Lower lobe of right lung (tissue), 2 donors: ENCODE results near the gene CRTC1. TPM values are rescaled to one million over a fixed set of nuclear protein-coding genes. Genes with fewer than 3 reads are reported as not detected.

Source experiments
- ATAC-seq, 2 donors: fragments of 200-7000 bp; cut with Tn5 transposase; one replicate each; pipeline ENCODE4 v1.9.1; 2020 to 2022; ENCODE audit warnings: mild to moderate bottlenecking in 2 of 2, moderate library complexity in 2 of 2
- DNase-seq: peaks from one replicate; pipeline ENCODE4 v3.0.0-alpha.2; 2020
- H3K27ac ChIP-seq: fragments of 200-600 bp; one replicate; pipeline ENCODE4 v1.8.0; 2022
- H3K27me3 ChIP-seq: fragments of 200-600 bp; one replicate; pipeline ENCODE4 v1.8.0; 2022; ENCODE audit warnings: low read depth
- H3K36me3 ChIP-seq: fragments of 200-600 bp; one replicate; pipeline ENCODE4 v1.8.0; 2022; ENCODE audit warnings: mild to moderate bottlenecking
- H3K4me1 ChIP-seq: fragments of 200-600 bp; one replicate; pipeline ENCODE4 v1.8.0; 2022
- H3K4me3 ChIP-seq: fragments of 200-600 bp; one replicate; pipeline ENCODE4 v1.8.0; 2022; ENCODE audit warnings: mild to moderate bottlenecking
- H3K9me3 ChIP-seq: fragments of 200-600 bp; one replicate; pipeline ENCODE4 v1.8.0; 2022
- CTCF ChIP-seq: fragments of 200-600 bp; IDR thresholded peaks from one replicate; pipeline ENCODE4 v1.8.0; 2022; ENCODE audit warnings: antibody characterized with exemption, mild to moderate bottlenecking
- intact Hi-C: fragments of 100-400 bp; cut with DNase I; formaldehyde crosslinking; loops from one replicate; pipeline ENCODE4 v1.11.0; 2022
- total RNA-seq: library from RNA; stranded (reverse); fragmentation: NEBNext Ultra II Directional; extraction: Animal tissue kit (Norgen Biotek cat#: 25700); gene quantifications from one replicate; pipeline ENCODE4 v1.2.1, GENCODE V29; 2021
- donor health status: DM: no; HTN: yes; CAD: no; lungs with severe emphysema.

CRTC1 gene
- total RNA-seq, 1 donor from 2014 or later = 16.2 TPM

- Histone ChIP-seq H3K4me3 (no peak overlapping the region), H3K27ac (no peak overlapping the region), H3K27me3 (no peaks in the 10 kb centered on the region), H3K9me3 (no peaks in the 10 kb centered on the region), H3K4me1 (no peaks in the 10 kb centered on the region), H3K36me3 (no peaks in the 10 kb centered on the region)
- ATAC-seq (no peak), DNase-seq (no peak)
- intact Hi-C loops = no loop called here
- TF ChIP-seq CTCF = no peak
Measured at GRCh38 chr19:18718015-18718526, 34.6 kb downstream of the CRTC1 start.

GRCh38 chr19:18718846-18719458 lies 35.5 kb downstream of the CRTC1 start:
- Histone ChIP-seq H3K36me3 (no peaks in the 10 kb centered on the region), H3K4me3 (no peak overlapping the region), H3K9me3 (no peaks in the 10 kb centered on the region), H3K4me1 (no peaks in the 10 kb centered on the region), H3K27me3 (no peaks in the 10 kb centered on the region), H3K27ac (no peak overlapping the region)
- intact Hi-C loops = no loop called here
- ATAC-seq (no peak), DNase-seq (no peak)
- TF ChIP-seq CTCF = no peak

- Histone ChIP-seq H3K4me3 (no peak overlapping the region), H3K36me3 (no peaks in the 10 kb centered on the region), H3K27me3 (no peaks in the 10 kb centered on the region), H3K9me3 (no peaks in the 10 kb centered on the region), H3K4me1 (no peaks in the 10 kb centered on the region), H3K27ac (no peak overlapping the region)
- intact Hi-C loops = no loop called here
- ATAC-seq (no peak), DNase-seq (no peak)
- no peak for TF ChIP-seq CTCF
Measured at GRCh38 chr19:18719541-18719940, 36.1 kb downstream of the CRTC1 start.

GRCh38 chr19:18723871-18724377 lies 40.4 kb downstream of the CRTC1 start:
- Histone ChIP-seq H3K9me3 (no peaks in the 10 kb centered on the region), H3K36me3 (no peaks in the 10 kb centered on the region), H3K4me3 (no peak overlapping the region), H3K27ac (no peak overlapping the region), H3K4me1 (no peaks in the 10 kb centered on the region), H3K27me3 (no peaks in the 10 kb centered on the region)
- ATAC-seq (no peak), DNase-seq (no peak)
- intact Hi-C loops = no loop called here
- TF ChIP-seq CTCF = no peak

- ATAC-seq (no peak), DNase-seq (no peak)
- Histone ChIP-seq H3K36me3 (no peaks in the 10 kb centered on the region), H3K9me3 (no peaks in the 10 kb centered on the region), H3K27me3 (no peaks in the 10 kb centered on the region), H3K4me3 (no peak overlapping the region), H3K4me1 (no peaks in the 10 kb centered on the region), H3K27ac (no peak overlapping the region)
- intact Hi-C loops = no loop called here
- no peak for TF ChIP-seq CTCF
Measured at GRCh38 chr19:18725841-18726770, 42.6 kb downstream of the CRTC1 start.
